ENCODE data around the gene KRT79. TPM values are rescaled to one million over a fixed set of nuclear protein-coding genes. Genes with fewer than 3 reads are reported as not detected.
A peak's percentile ranks its signal among the peaks of the same experiment; 100 is the strongest.
"Not testable (repeated sequence)": the region's sequence is repeated elsewhere in the genome, so short reads cannot be mapped to it uniquely, and the experiment has no call there.

The KRT79 gene
- polyA plus RNA-seq (ENCODE audit: low read depth in 6 of 6), result not detected

DNA sequence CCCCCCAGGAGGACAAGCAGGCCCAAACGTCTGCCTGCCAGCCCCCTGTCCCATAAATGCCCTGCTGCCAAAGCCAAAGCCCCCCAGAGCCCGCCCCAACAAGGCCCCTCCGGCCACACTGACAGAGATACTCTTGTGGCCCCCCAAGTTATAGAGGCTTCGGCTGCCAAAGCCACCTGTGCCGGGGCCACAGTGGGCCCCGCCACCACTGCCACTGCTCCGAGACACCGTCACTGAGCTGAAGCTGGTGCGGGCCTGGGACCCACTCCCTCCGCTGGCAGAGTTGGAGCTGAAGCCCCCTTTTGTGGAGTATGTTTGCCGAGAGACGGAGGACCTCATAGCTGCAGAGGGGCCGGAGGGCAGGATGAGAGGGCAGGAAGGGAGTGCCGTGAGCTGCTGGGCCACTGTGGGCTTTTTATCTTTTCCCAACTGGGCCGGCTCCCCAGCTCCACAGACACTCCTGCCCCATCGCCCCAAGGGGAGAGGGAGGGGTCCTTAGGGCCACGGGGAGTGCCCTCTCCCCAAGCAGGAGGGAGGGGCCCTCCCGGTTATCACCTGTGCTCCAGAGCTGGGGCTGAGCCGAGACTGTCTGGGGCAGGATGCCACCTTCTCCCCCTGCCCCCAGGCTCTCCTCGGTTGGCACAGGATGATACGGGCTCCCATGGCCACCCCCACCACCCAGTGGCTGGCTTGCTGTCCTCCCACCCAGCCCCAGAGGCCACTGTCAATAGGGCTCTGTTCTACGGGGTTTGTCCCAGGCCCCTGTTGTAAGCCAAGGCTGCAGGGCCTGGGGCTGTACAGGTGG is at the start of gene KRT79:
Gene KRT79, minus strand, starts transcription at position 390 of the 805 bp plus-strand sequence. Its CDS starts 51 bp downstream, at position 339.
- H3K27ac Mint-ChIP-seq, result no peak within 1 kb of the TSS
- peaks cover 0 to 2% (median 0%) of the 10 kb centered on the region in 7 donors for H3K9me3 Mint-ChIP-seq
- DNase-seq (no peak), ATAC-seq (ENCODE audit: low read depth in 2 of 2) (no peak)
- H3K36me3 Mint-ChIP-seq, result no peaks in the 10 kb centered on the region
- H3K4me1 Mint-ChIP-seq, result no peaks in the 10 kb centered on the region
- H3K27me3 Mint-ChIP-seq, result peaks cover 9 to 52% (median 36%) of the 10 kb centered on the region in 3 donors
- H3K4me3 Mint-ChIP-seq, result no peak within 1 kb of the TSS

DNA sequence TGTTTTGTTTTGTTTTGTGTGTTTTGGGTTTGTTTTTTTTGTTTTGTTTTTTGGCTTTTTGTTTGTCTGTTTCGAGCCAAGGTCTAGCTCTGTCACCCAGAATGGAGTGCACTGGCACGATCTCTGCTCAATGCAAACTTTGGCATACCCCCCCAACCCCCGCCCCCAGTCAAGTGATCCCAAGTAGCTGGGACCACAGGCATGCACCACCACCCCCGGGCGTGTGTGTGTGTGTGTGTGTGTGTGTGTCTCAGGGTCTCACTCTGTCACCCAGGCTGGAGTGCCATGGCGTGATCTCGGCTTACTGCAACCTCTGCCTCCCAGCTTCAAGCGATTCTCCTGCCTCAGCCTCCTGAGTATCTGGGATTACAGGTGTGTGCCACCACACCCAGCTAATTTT is 46.4 kb upstream of the KRT79 start:
- not testable (repeated sequence) for H3K36me3 Mint-ChIP-seq; H3K9me3 Mint-ChIP-seq; DNase-seq; ATAC-seq (ENCODE audit: low read depth in 2 of 2)
- peak overlapping the region in 1 of 6 donors; percentile 26 for H3K27ac Mint-ChIP-seq
- peaks cover 11 to 13% (median 11%) of the 10 kb centered on the region in 3 donors for H3K4me1 Mint-ChIP-seq
- peak overlapping the region in 4 of 8 donors; percentile 31 to 72 (median 54) for H3K4me3 Mint-ChIP-seq
- H3K27me3 Mint-ChIP-seq, result peaks cover 30 to 58% (median 35%) of the 10 kb centered on the region in 3 donors

- Mint-ChIP-seq H3K36me3 (no peaks in the 10 kb centered on the region), H3K4me3 (peak overlapping the region in 7 of 8 donors; percentile 31 to 76 (median 62)), H3K9me3 (no peaks in the 10 kb centered on the region), H3K27ac (peak overlapping the region in 1 of 6 donors; percentile 33), H3K4me1 (peaks cover 14 to 15% (median 15%) of the 10 kb centered on the region in 3 donors), H3K27me3 (peaks cover 25 to 67% (median 41%) of the 10 kb centered on the region in 3 donors)
- peak; percentile 91 to 92 for ATAC-seq (ENCODE audit: low read depth in 2 of 2)
- peak; percentile 32 for DNase-seq
Measured at GRCh38 chr12:52879394-52880351, 45.6 kb upstream of the KRT79 start.

GRCh38 chr12:52878507-52879393 is 44.6 kb upstream of the KRT79 start:
- Mint-ChIP-seq H3K36me3 (no peaks in the 10 kb centered on the region), H3K4me3 (peak overlapping the region in 3 of 8 donors; percentile 68 to 72 (median 70)), H3K27ac (peak overlapping the region in 2 of 6 donors; percentile 52 to 84)

GRCh38 chr12:52877242-52877641 is 43.1 kb upstream of the KRT79 start:
- peaks cover 29 to 81% (median 54%) of the 10 kb centered on the region in 3 donors for H3K27me3 Mint-ChIP-seq
- ATAC-seq (ENCODE audit: low read depth in 2 of 2) (no peak), DNase-seq (no peak)
- peaks cover 24 to 29% (median 28%) of the 10 kb centered on the region in 3 donors for H3K4me1 Mint-ChIP-seq
- H3K27ac Mint-ChIP-seq, result no peak overlapping the region
- no peaks in the 10 kb centered on the region for H3K36me3 Mint-ChIP-seq
- peak overlapping the region in 2 of 8 donors; percentile 12 to 22 for H3K4me3 Mint-ChIP-seq
- H3K9me3 Mint-ChIP-seq, result no peaks in the 10 kb centered on the region

More at GRCh38 chr12:52878507-52879393, 44.6 kb upstream of the KRT79 start:
- no peaks in the 10 kb centered on the region for H3K9me3 Mint-ChIP-seq
- ATAC-seq (ENCODE audit: low read depth in 2 of 2), result no peak
- H3K27me3 Mint-ChIP-seq, result peaks cover 21 to 66% (median 46%) of the 10 kb centered on the region in 3 donors
- no peak for DNase-seq
- peaks cover 18 to 22% (median 22%) of the 10 kb centered on the region in 3 donors for H3K4me1 Mint-ChIP-seq

- no peak for DNase-seq
Measured at GRCh38 chr12:52876372-52876771, 42.3 kb upstream of the KRT79 start.

GRCh38 chr12:52874573-52875435 is 40.7 kb upstream of the KRT79 start:
- peak overlapping the region in 4 of 6 donors; percentile 41 to 75 (median 61) for H3K27ac Mint-ChIP-seq
- DNase-seq, result no peak
- H3K36me3 Mint-ChIP-seq, result no peaks in the 10 kb centered on the region
- no peak for ATAC-seq (ENCODE audit: low read depth in 2 of 2)
- peaks cover 24 to 63% (median 40%) of the 10 kb centered on the region in 3 donors for H3K27me3 Mint-ChIP-seq
- peaks cover 26 to 38% (median 30%) of the 10 kb centered on the region in 3 donors for H3K4me1 Mint-ChIP-seq
- H3K4me3 Mint-ChIP-seq, result peak overlapping the region; percentile 74 to 90 (median 86)
- H3K9me3 Mint-ChIP-seq, result no peaks in the 10 kb centered on the region

More at GRCh38 chr12:52876372-52876771, 42.3 kb upstream of the KRT79 start:
- Mint-ChIP-seq H3K27me3 (peaks cover 29 to 79% (median 50%) of the 10 kb centered on the region in 3 donors), H3K4me3 (peak overlapping the region in 2 of 8 donors; percentile 22 to 81), H3K36me3 (no peaks in the 10 kb centered on the region), H3K27ac (no peak overlapping the region), H3K9me3 (no peaks in the 10 kb centered on the region), H3K4me1 (peaks cover 24 to 29% (median 28%) of the 10 kb centered on the region in 3 donors)
- no peak for ATAC-seq (ENCODE audit: low read depth in 2 of 2)

DNA sequence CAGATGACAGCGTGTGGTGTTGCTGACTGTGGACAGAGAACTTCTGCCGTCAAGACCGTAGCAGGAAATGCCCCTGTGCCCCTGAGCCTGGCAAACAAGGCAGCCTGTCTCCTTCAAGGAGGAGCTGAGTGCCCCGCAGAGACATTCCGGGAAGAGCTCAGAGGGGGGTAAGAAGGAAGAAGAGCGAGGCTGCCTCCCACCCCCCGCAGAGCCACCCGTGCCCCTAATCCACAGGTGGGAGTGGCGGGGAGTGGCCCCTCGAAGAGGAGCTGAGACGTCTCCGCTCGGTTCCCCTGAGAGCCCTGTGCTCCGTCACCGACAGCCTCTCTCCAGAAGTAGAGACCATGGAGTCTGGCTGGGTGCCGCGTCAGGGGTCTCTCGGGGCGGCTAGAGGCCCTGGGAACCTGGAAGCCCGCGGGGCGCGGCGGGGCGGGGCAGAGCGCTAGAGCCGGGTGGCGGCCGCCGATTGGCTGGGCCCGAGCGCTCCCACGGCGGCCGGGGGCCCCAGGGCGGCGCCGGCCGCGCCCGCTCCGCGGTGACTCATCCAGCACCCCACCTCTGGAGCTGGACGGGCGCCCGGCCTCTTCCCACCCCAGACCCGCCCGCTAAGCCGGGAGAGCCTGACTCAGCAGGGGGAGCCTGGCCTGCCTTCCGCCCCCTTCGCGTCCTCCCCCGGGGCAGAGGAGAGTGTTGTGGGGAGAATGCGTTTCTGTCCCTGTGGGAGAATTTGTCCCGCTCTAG is 39.9 kb upstream of the KRT79 start:
- peaks cover 20 to 56% (median 36%) of the 10 kb centered on the region in 3 donors for H3K27me3 Mint-ChIP-seq
- DNase-seq (peak; percentile 21), ATAC-seq (ENCODE audit: low read depth in 2 of 2) (peak; percentile 66 to 68)
- H3K9me3 Mint-ChIP-seq, result no peaks in the 10 kb centered on the region
- H3K36me3 Mint-ChIP-seq, result no peaks in the 10 kb centered on the region
- peak overlapping the region; percentile 74 to 92 (median 90) for H3K4me3 Mint-ChIP-seq
- peaks cover 28 to 33% (median 28%) of the 10 kb centered on the region in 3 donors for H3K4me1 Mint-ChIP-seq
- peak overlapping the region in 4 of 6 donors; percentile 33 to 86 (median 66) for H3K27ac Mint-ChIP-seq

- Mint-ChIP-seq H3K4me1 (peaks cover 24 to 33% (median 27%) of the 10 kb centered on the region in 3 donors), H3K27ac (peak overlapping the region in 4 of 6 donors; percentile 19 to 86 (median 46)), H3K36me3 (no peaks in the 10 kb centered on the region), H3K27me3 (peaks cover 19 to 51% (median 31%) of the 10 kb centered on the region in 3 donors), H3K9me3 (no peaks in the 10 kb centered on the region), H3K4me3 (peak overlapping the region; percentile 74 to 92 (median 89))
- no peak for DNase-seq
- no peak for ATAC-seq (ENCODE audit: low read depth in 2 of 2)
Measured at GRCh38 chr12:52873513-52873831, 39.4 kb upstream of the KRT79 start.

DNA sequence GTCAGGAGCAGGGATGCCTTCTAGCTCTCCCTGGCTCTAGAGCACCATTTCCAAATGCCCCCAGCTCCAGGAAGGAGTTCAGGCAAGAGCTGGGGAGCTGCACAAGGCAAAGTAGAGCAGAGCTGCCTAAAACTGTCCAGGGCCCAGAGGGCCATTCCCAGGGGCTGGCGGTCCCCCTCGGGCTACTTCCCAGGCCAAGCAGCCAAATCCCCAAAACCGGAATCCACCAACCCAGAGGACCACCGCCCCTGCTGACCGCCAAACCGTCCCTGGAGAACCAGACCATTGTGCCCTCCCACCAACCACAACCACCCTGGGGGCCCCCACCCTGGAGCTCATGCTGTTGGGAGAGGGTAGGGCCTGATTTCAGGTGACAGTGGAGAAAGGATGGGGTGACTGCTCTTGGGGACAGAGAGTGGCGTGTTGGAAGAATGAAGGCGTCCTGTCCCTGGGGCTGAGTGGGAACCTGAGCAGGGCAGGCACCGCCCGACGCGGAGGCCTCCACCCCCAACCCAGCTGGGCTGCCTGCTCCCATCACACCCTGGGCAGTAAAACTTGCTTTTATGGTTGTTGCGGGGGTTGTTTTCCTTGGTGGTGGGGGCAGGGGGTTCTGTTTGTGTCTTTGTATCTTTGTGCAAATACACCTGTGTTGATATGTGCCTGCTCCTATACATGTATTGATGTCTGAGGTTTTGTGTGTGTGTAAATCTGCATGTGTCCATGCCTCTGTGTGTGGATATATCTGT is 38.7 kb upstream of the KRT79 start:
- Mint-ChIP-seq H3K27me3 (peaks cover 19 to 49% (median 29%) of the 10 kb centered on the region in 3 donors), H3K4me1 (peaks cover 25 to 34% (median 28%) of the 10 kb centered on the region in 3 donors), H3K36me3 (no peaks in the 10 kb centered on the region), H3K9me3 (no peaks in the 10 kb centered on the region), H3K27ac (peak overlapping the region in 2 of 6 donors; percentile 33 to 74), H3K4me3 (peak overlapping the region; percentile 14 to 92 (median 79))
- DNase-seq (no peak), ATAC-seq (ENCODE audit: low read depth in 2 of 2) (no peak)
